Left forelimb (tissue), 1 donor: ENCODE measurements around the gene MEF2C.
A peak's percentile ranks its signal among the peaks of the same experiment; 100 is the strongest.

Source experiments
- DNase-seq: peaks from one replicate; pipeline ENCODE4 v3.0.0-alpha.2; 2018; ENCODE audit warnings: low spot score

The MEF2C gene

DNA sequence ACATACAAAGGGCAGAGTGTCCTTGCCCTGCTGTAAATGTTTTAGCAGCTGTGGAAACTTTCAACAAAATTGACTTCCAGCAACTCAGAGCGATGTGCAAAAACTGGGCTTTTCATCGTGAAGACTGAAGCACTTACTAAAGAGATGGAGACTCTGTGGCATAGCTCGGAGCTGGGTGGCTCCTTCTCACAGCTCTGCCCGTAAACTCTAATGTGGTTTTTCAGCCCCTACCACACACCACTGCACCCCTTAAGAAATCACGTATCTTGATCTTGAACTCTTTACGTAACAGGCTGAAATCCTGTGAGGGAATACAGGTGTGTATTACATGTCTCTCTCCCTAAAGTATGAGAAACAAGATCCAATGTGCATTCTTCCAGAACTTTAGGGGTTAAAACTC is 124.4 kb downstream of the MEF2C start:
- no peak for DNase-seq

GRCh38 chr5:88758184-88758583 is 124.8 kb downstream of the MEF2C start:
- DNase-seq = no peak

DNA sequence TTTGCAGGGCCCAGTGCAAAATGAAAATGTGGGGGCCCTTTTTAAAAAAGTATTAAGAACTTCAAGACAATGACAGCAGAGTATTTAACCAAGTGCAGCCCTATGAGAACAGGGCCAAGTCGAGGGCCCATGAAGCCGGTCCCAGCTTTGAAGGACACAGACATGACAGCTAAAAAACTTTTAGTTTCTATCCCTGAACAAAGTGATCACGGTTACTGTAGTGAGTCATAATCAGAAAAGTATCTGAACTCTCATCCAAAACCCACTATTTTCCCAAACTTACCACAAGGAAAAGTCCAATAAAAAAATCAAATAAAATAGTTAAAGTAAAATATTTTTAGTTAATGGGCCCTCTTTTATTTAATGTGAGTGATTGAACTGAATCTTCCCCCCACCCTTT is 126.0 kb downstream of the MEF2C start:
- DNase-seq = no peak

- no peak for DNase-seq
These were observed 134.3 kb downstream of the MEF2C start for GRCh38 chr5:88748666-88749065.

DNA sequence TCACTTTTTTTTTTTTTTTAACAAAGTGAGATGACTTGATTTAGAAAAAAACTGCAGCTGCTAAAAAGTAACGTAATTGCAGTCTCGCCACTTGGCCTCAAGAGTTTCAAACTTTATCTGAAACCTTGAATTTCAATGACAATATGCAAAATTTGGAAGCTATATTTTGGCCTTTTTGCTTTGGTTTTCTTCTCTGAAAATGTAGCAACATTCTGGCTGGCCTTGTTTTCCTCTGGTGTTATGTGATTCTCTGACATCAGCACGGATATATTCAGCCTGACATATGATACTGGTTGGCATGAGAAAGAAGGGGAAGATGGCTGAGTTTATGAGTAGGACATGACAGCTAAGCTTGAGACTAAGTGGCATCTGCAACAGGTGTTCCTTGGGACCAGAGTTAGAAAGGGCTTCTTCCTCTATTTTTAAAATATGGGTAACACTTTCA is 136.5 kb downstream of the MEF2C start:
- DNase-seq = no peak

- DNase-seq = no peak
These were observed 137.8 kb downstream of the MEF2C start for GRCh38 chr5:88745093-88745696.

DNA sequence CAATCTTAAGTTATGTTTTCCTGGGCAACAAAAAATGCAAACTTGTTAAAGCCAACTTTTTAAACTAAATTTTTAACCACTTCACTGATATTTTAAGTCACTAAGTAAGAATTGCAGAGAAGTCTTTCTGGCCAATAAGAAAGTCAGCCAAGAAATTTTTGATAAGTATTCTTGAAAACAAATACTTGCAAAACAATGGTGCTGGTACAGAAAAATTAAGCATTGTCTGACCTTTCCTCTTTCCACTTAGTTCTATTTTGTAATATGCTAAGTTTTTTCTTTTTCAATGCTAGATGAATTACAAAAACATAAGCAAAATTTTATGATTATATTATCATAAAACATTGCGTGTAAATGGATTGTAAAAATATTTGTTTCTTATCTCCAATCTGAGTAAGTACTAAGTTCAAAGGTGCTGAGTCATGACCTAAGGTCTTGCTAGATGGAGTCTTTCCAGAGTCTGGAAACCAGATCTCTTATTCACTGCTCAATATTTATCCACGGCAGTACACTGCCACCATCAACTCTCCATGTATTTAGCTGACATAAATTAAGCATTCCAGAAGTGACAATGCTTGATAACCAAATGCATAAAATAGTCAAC is 139.7 kb downstream of the MEF2C start:
- no peak for DNase-seq

- DNase-seq = no peak
These were observed 141.0 kb downstream of the MEF2C start for GRCh38 chr5:88741964-88742363.

GRCh38 chr5:88740604-88741185 is 142.3 kb downstream of the MEF2C start:
- no peak for DNase-seq

DNA sequence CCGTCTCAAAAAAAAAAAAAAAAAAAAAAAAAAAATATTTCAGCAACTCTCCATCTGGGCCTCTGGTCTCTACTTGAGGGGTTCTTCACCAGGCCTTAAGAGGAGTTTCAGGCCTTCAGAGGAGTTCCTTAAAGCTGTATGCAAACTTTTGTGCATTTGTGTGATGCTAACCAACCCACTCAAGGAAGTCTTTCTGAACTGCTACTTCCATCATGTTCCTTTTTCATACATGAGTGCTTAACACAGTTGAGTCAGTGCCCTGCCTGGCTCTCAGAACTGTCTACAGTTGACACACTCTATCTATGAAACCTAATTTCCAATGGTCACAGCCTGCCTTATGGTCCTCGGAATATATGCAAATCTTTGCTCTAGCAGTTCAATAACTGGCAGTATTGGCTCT is 146.5 kb downstream of the MEF2C start:
- no peak for DNase-seq

DNA sequence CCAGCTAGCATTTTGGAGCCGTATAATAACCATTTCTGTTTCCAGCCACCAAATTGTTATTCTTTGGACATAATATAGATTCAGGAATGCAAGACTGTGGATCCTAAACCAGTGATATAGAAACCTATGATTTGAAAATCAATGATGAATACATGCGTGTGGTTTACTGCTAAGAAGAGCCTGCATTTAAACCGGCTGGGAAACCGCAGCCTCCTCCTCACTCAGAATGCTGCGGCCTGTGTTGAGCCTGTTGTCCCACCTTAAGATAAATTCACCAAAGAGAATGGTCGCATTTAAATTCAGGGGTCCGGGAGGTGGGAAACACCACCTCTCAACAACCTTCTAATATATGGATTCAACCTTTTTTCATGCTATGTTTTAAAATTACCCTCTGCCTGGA is 148.0 kb downstream of the MEF2C start:
- DNase-seq = no peak

GRCh38 chr5:88734191-88734640 is 148.8 kb downstream of the MEF2C start:
- DNase-seq = no peak

DNA sequence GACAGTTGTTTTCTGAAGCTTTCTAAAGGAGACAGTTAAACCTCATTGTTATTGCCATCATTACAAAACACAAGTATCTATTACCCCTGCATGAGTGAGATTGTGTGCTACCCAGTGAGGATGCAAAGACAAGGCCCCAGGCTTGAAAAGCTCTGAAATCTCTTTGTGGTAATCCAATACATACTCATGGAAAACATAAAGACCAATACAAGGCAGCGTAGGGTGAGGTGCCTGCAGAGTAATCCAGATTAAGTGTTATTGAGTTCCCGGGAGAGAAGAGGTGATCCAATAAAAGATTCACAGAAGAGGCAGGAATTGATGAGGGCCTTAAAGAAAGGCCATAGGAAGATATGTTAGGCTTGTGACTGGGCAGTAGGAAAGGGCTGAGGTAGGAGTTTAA is 150.1 kb downstream of the MEF2C start:
- DNase-seq = no peak

DNA sequence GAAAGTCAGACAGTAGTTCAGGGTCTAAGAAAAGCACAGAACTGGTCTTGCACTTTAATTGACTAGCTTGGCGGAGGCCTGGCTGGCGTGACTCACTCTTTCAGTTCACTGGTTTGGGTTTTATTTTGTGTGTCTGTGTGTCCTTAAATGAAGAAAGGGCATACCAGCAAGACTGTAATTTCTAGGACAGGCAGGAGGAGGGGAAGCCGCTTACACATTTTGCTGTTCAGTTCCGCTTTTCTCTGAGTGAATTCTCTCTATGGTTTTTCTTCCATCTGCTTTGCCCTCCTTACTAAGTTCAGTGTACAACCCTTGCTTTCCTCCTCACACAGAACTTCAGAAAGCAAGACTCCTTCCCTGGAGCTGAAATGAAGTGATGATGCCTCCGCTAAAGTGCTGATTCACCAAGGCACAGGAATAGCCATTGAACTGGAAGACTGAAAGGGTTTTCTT is 150.8 kb downstream of the MEF2C start:
- no peak for DNase-seq

- DNase-seq = no peak
These were observed 153.2 kb downstream of the MEF2C start for GRCh38 chr5:88729829-88730182.

DNA sequence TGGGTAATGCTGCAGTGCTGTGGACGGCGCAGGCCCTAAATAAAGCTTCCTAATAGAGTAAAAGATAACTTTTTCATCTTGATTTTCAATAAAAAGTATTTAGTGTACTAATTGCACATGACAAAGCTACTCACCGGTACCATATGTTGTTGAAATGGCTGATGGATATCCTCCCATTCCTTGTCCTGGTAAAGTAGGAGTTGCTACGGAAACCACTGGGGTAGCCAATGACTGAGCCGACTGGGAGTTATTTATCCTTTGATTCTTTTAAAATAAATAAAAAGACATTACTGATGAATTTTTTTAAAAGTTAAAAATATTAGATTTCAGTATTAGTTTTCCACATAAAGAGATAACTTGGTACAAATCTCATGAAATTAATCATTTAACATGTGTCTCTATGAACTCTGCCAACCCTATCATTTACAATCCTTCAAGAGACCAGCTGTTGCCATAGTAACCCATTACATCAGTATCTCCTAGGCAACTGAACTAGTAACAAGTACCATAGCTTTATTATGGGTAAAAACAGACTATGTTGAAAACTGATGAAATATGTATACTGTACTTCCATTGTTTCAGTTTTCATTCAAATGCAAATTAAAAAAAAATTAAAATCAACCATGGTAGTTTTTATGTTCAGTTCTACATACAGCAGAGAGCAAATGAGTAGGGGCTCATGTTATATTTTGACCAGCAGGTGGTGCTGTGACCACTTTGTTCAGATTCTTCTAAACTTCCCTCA is 153.7 kb downstream of the MEF2C start:
- DNase-seq = peak; percentile 71

DNA sequence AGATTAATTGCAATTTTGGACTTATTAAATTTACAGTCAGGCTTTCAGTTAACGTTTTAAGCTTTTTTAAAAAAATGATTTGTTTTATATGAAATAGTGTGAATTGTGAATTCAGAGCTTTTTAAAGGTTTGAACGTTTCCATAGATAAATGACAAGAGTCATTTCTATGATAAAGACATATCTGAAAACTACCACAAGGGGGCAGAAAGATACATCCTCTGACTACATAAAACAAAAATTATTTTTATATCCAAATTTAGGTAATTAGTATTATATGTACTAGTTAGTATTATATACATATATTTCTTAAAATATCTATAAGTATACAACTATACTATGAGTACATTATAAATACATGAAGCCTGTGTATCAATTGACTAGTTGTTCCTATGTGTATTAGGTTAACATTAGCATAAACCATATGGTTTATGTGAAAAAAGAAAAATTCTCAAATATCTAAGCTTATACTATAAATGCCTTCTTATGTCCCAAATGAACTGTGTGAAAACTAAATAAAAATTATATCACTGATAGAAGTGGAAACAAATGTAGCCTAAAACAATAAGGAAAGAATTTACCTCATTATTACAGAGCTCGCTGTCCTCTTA is 155.2 kb downstream of the MEF2C start:
- DNase-seq = no peak

DNA sequence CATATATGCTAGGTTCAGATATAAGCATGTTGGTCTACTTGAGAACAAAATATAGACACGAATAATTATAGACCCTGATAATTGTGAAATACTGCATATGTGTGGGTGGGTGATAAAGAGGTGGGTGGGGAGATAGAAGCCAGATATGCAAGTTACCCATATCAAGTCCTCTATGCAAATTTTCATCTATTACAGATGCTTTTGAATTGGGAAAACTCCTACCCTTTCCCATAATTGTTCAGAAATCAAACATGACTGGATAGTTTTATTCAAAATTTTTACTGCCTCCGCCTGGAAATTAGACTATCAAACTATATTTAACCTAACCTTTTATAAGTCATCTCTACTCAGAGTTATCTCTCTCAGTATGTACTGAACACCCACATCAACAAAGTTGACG is 157.5 kb downstream of the MEF2C start:
- DNase-seq = no peak

DNA sequence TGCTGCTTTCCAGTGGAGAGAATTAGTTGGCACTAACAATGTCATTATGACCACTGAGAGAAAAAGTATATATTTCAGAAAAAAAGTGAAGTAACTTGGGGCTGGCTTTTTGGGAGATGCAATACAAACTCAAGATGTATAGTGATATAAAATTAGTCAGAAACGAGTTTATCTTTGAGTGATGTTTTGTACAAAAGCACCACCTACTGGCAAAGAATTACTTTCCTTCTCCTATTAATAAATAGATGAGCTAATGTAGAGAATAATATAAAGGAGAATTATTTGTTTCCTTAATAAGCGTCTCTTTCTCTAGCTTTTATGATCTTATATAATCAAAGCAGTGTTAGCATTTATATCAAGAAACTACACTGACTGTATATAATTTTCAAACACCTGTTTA is 158.8 kb downstream of the MEF2C start:
- no peak for DNase-seq

- no peak for DNase-seq
These were observed 160.4 kb downstream of the MEF2C start for GRCh38 chr5:88722546-88723073.

- no peak for DNase-seq
These were observed 163.6 kb downstream of the MEF2C start for GRCh38 chr5:88719434-88719833.

DNA sequence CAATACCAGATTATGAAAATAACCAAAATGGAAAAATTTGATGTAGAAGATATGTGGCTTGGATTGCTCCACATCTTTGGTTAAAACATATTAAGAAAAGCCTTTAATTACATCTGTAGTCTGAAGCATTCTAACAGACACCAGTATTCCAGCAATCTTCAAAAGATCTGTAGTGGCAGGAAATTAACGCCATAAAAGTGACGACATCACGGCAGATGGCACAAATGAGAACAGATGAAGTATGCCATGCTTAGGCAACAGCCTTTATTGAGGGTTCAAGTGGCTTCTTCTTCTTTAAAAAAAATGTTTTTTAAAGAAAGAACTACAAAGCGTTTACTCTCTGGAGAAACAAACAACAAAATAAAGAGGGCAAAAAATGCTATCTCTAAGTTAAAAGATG is 164.2 kb downstream of the MEF2C start:
- DNase-seq = no peak
